GM18526 (cell line): ENCODE measurements around the gene PHF11.

Source experiments
- POLR2A ChIP-seq: IDR thresholded peaks from 3 replicates; pipeline ENCODE4 v1.6.1; 2011; ENCODE audit not compliant: insufficient read length; ENCODE audit errors: extremely low read depth

The PHF11 gene

DNA sequence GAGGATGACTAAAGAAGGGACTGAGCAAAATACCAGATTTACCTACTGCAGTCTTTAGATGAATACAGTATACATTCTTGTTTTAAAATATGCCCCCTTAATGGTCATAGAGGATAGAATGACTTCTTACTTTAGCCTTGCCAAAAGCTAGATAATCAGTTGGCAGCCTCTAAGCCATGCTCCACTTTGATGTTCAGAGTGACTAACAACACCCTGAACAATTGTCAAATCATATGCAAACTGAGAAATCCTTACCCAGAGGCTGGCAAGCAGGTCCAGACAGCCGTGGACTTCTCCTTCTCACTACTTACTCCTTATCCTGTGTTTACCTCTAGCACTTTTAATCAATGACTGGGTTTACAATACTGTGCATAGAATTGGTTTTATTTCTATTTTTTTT, 23.6 kb upstream of the PHF11 start:
- TF ChIP-seq POLR2A: no peak

DNA sequence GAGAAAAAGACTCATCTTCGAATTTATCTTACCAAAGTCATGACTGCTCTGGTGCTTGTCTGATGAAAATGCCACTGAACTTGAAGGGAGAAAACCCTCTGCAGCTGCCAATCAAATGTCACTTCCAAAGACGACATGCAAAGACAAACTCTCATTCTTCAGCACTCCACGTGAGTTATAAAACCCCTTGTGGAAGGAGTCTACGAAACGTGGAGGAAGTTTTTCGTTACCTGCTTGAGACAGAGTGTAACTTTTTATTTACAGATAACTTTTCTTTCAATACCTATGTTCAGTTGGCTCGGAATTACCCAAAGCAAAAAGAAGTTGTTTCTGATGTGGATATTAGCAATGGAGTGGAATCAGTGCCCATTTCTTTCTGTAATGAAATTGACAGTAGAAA, 19.2 kb upstream of the PHF11 start:
- no peak for TF ChIP-seq POLR2A

GRCh38 chr13:49481788-49482187, 14.0 kb upstream of the PHF11 start:
- TF ChIP-seq POLR2A: no peak

DNA sequence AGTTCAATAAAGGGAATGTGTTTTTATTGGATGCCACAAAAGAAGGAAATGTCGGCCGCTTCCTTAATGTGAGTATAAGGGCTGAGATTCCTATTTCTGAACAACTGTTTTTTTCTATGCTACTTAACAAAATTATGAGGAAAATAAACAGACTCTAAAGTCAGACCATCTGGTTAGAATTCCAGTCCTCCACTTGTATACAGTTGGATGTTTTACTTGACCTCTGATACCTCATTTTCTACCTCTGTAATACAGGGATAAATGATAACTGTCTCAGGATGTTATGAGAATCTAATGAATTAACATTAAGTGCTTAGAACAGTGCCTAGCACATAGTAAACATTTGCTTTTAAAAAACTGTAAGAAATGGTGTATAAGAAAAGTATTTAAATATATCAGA, 7.2 kb upstream of the PHF11 start:
- TF ChIP-seq POLR2A: no peak

- no peak for TF ChIP-seq POLR2A
Observed at GRCh38 chr13:49494645-49495044, 1.1 kb upstream of the PHF11 start.

GRCh38 chr13:49497272-49497671, 1.5 kb downstream of the PHF11 start:
- no peak for TF ChIP-seq POLR2A

GRCh38 chr13:49498206-49498605, 2.5 kb downstream of the PHF11 start:
- no peak for TF ChIP-seq POLR2A

DNA sequence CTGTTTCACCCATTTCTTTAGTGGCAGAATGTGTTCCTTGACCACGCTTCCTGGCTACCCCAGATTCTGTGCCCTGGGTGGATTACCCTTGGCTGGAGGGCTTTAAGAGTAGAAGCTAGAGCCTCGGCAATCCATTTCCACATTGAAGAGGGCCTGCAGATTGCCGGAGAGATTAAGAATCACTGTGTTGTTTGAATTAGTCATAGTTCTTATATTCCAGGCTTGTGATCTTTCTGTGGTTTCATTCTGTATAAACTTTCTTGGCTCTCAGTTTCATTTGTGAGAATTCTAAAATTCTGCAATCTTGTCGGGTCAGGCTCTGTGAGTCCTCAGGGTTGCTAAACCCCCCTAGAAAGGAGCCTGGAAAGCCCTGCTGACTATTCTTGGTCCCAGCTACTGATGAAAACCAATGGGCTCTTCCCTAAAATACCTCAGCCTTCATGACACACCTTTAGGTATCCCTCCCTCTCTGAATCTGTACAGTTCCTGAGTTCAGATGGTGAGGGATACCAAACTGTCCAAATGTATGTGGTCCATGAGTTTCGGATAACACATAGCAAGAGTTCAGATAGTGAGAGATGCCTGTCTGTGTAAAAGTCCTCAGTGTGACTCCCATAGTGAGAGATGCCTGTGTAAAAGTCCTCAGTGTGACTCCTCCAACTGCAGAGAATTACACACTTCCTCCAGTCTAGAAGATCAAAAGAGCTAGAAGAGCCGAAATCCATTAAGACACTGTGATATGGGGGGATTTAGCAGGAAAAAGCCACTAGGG, 4.3 kb downstream of the PHF11 start:
- TF ChIP-seq POLR2A: no peak

- TF ChIP-seq POLR2A: no peak
Observed at GRCh38 chr13:49502954-49503353, 7.2 kb downstream of the PHF11 start.

DNA sequence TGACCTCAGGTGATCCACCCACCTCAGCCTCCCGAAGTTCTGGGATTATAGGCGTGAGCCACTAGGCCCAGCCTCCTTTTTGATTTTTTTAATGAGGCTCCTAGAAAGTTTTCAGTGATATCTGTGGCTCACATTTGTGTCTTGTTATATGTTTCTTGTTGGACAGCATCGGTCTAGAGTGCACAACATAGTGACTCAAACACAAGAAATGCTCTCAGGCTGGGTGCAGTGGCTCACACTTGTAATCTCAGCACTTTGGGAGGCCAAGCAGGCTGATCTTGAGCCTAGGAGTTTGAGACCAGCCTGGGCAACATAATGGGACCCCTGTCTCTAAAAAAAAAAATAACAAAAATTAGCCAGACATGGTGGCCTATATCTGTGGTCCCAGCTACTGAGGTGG, 8.2 kb downstream of the PHF11 start:
- no peak for TF ChIP-seq POLR2A

DNA sequence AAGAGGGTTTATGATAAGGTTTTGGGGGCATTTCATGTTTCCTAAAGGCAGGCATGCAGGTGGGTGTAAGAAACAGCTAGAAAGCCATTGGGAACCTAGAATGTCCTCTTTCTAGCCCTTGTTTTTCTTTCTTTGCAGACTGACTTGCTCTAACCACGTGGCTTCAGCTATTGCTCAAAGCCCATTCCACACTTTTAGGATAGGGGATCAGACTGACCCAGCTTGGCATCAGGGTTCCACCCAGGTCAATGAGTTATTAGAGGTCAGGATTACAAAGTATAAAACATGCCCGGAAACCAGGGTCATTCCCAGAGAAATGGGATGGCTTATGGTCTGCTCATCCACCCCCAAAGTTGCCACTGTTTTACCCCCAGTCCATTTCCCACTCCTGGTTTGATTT, 16.8 kb downstream of the PHF11 start:
- no peak for TF ChIP-seq POLR2A

- TF ChIP-seq POLR2A: no peak
Observed at GRCh38 chr13:49516467-49516866, 20.7 kb downstream of the PHF11 start.

DNA sequence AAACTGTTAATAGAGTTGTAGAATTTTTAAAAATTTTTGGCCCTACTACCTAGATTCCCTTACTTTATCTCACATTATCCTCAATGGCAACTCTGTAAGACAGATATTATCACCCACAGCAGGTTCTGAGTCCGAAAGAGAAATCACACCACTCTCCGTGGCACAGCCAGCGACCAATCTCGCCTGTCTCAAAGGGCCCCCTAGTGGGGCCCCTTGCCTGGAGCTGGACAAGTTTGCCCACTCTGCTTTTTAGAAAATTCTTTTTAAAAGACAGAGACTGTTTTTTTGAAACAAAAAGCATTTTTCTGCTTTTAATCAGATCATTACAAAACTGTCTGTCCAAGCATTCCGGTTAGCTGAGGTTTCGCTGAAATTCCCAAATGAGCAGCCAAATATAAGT, 21.7 kb downstream of the PHF11 start:
- TF ChIP-seq POLR2A: no peak

- no peak for TF ChIP-seq POLR2A
Observed at GRCh38 chr13:49521224-49521623, 25.5 kb downstream of the PHF11 start.

DNA sequence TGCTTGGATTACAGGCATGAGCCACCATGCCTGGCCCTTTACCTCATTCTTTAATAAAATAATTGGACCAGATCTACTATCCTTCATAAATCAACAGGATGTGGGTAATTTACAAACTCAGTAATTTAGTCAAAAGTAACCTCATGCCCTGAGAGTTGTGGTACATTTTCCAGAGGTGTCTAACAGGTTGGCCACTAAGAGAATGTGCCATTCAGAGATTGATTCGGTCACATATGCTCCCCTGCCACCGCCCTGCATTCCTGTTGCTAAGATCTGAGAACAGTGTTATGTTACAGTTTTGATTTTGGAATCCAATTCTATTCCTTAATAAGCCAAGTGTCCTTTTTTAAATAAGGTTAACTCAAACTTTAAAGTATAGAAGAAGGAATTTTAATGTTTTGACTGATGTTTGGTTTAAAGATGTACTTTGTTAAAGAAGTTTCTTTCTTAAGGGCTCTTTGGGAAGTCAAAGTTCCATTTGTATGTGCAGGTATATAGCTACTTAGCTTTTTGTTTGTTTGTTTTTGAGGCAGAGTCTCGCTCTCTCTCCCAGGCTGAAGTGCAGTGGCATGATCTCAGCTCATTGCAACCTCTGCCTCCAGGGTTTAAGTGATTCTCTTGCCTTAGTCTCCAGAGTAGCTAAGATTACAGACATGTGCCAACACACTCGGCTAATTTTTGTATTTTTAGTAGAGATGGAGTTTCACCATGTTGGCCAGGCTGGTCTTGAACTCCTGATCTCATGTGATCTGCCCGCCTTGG, 29.2 kb downstream of the PHF11 start:
- TF ChIP-seq POLR2A: no peak

GRCh38 chr13:49527123-49527522, 31.4 kb downstream of the PHF11 start:
- TF ChIP-seq POLR2A: no peak

DNA sequence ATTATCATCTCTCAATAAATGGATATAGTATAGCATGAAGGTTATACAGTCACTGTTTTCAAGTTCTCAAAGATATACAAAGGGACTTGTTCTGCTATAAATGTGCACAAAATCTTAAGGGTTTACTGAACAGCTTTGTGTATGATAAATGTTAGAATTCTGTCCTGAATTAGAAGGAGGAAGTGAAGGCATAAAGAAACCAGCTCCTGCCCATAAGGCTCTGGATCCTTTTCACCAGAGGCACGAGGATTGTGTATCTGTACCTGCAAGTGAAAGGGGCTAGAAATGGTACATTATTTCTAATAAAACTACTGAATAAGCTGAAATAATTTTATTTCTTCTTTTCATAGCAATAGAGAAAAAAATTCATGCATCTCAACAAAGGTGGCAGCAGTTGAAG, 32.4 kb downstream of the PHF11 start:
- TF ChIP-seq POLR2A: no peak
